KOPT-K1 (cell line): ENCODE results near the gene RASAL2.

Experiments used
- H3K27ac ChIP-seq: fragments of 200-600 bp; sonication (generic); 2 replicates; pipeline ENCODE4 v1.5.1; 2016; ENCODE audit warnings: antibody characterized with exemption, mild to moderate bottlenecking, low read depth, low read length; ENCODE audit not compliant: poor library complexity, severe bottlenecking
- H3K36me3 ChIP-seq: fragments of 200-600 bp; sonication (generic); 2 replicates; pipeline ENCODE4 v1.5.1; 2017; ENCODE audit warnings: antibody characterized with exemption, mild to moderate bottlenecking, low read length, moderate library complexity; ENCODE audit not compliant: insufficient read depth
- H3K9me3 ChIP-seq: fragments of 200-600 bp; sonication (generic); 2 replicates; pipeline ENCODE4 v1.5.1; 2017; ENCODE audit warnings: antibody characterized with exemption, low read length, mild to moderate bottlenecking; ENCODE audit not compliant: insufficient read depth, poor library complexity, severe bottlenecking

RASAL2 gene

GRCh38 chr1:178470411-178470960, 376.6 kb downstream of the RASAL2 start:
- H3K9me3 ChIP-seq: no peaks in the 10 kb centered on the region
- H3K36me3 ChIP-seq: no peaks in the 10 kb centered on the region

GRCh38 chr1:178472531-178472930, 378.6 kb downstream of the RASAL2 start:
- Histone ChIP-seq H3K9me3 (no peaks in the 10 kb centered on the region), H3K27ac (no peak overlapping the region), H3K36me3 (no peaks in the 10 kb centered on the region)

More at GRCh38 chr1:178470411-178470960, 376.6 kb downstream of the RASAL2 start:
- no peak overlapping the region for H3K27ac ChIP-seq

GRCh38 chr1:178477373-178477772, 383.5 kb downstream of the RASAL2 start:
- Histone ChIP-seq H3K9me3 (no peaks in the 10 kb centered on the region), H3K27ac (no peak overlapping the region), H3K36me3 (no peaks in the 10 kb centered on the region)

GRCh38 chr1:178477841-178478240, 383.9 kb downstream of the RASAL2 start:
- H3K27ac ChIP-seq: no peak overlapping the region
- H3K9me3 ChIP-seq: no peaks in the 10 kb centered on the region
- no peaks in the 10 kb centered on the region for H3K36me3 ChIP-seq

- Histone ChIP-seq H3K27ac (no peak overlapping the region), H3K36me3 (no peaks in the 10 kb centered on the region), H3K9me3 (no peaks in the 10 kb centered on the region)
Measured at GRCh38 chr1:178483251-178483957, 389.5 kb downstream of the RASAL2 start.

- Histone ChIP-seq H3K27ac (no peak overlapping the region), H3K36me3 (no peaks in the 10 kb centered on the region), H3K9me3 (no peaks in the 10 kb centered on the region)
Measured at GRCh38 chr1:178484698-178485225, 390.9 kb downstream of the RASAL2 start.

GRCh38 chr1:178485541-178485981, 391.7 kb downstream of the RASAL2 start:
- Histone ChIP-seq H3K27ac (no peak overlapping the region), H3K36me3 (no peaks in the 10 kb centered on the region)

GRCh38 chr1:178486100-178487069, 392.5 kb downstream of the RASAL2 start:
- H3K27ac ChIP-seq: no peak overlapping the region
- no peaks in the 10 kb centered on the region for H3K36me3 ChIP-seq
- no peaks in the 10 kb centered on the region for H3K9me3 ChIP-seq

More at GRCh38 chr1:178485541-178485981, 391.7 kb downstream of the RASAL2 start:
- H3K9me3 ChIP-seq: no peaks in the 10 kb centered on the region

- no peaks in the 10 kb centered on the region for H3K36me3 ChIP-seq
- H3K27ac ChIP-seq: no peak overlapping the region
- no peaks in the 10 kb centered on the region for H3K9me3 ChIP-seq
Measured at GRCh38 chr1:178487070-178487615, 393.2 kb downstream of the RASAL2 start.

GRCh38 chr1:178488393-178488792, 394.5 kb downstream of the RASAL2 start:
- H3K9me3 ChIP-seq: no peaks in the 10 kb centered on the region
- H3K36me3 ChIP-seq: no peaks in the 10 kb centered on the region
- H3K27ac ChIP-seq: no peak overlapping the region

GRCh38 chr1:178489399-178489798, 395.5 kb downstream of the RASAL2 start:
- Histone ChIP-seq H3K9me3 (no peaks in the 10 kb centered on the region), H3K36me3 (no peaks in the 10 kb centered on the region), H3K27ac (no peak overlapping the region)

GRCh38 chr1:178490136-178490535, 396.2 kb downstream of the RASAL2 start:
- Histone ChIP-seq H3K36me3 (no peaks in the 10 kb centered on the region), H3K27ac (no peak overlapping the region), H3K9me3 (no peaks in the 10 kb centered on the region)

GRCh38 chr1:178490967-178491366, 397.1 kb downstream of the RASAL2 start:
- H3K36me3 ChIP-seq: no peaks in the 10 kb centered on the region

GRCh38 chr1:178491721-178492120, 397.8 kb downstream of the RASAL2 start:
- Histone ChIP-seq H3K27ac (no peak overlapping the region), H3K36me3 (no peaks in the 10 kb centered on the region), H3K9me3 (no peaks in the 10 kb centered on the region)

More at GRCh38 chr1:178490967-178491366, 397.1 kb downstream of the RASAL2 start:
- H3K9me3 ChIP-seq: no peaks in the 10 kb centered on the region
- H3K27ac ChIP-seq: no peak overlapping the region
